ENCODE data around the gene METAP1D.

DNA sequence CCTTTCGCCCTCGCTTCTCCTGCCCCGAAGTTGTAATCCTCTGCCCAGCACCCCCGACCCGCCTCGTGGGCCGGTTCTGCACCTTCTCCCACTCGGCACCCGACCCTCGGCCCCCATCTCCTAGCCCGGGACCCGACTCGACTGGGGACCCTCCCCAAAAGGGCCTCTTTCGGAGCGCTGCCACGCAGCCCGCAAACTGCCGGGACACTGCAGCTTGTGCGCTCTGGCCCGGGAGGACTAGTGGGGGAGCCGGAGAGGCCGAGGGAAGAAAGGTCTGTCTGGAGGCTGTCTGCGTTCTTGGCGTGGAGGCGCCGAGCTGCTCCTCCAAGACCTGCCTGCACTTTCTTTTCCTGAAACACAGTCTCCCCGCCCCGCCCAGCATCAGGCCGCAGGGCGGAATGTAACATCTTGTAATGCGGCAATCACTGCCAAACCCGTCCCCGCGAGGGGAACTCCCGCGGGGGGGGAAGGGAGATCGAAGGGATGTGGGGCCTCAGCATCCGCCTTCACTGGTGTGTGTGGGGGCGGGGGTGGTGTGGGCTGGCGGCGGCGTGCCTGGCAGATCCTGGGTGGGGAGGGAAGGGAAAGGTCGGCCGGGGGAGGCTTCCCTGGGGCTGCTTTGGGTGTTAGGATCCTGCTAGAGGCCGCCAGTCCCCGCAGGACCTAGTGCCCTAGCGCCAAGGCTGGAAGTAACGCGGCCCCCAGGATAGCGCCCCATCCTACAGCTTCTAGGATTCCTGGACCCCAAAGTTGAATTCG, 95.6 kb downstream of the METAP1D start:
- TF ChIP-seq CTCF (IDR thresholded peaks at IDR 0.05) (no peak), POLR2A (IDR thresholded peaks at IDR 0.05) (no peak)
